H1 (cell line): Measurements from ENCODE around the gene STYK1. TPM values are rescaled to one million over a fixed set of nuclear protein-coding genes. Genes with fewer than 3 reads are reported as not detected.
A peak's percentile ranks its signal among the peaks of the same experiment; 100 is the strongest.

Experiments
- CTCF ChIA-PET: fragments of 300-600 bp; sonication (Branson Sonifier 250); formaldehyde crosslinking; loops from one replicate; lab custom pipeline; 2021; ENCODE audit not compliant: partially characterized antibody; lab: Charles Lee
- POLR2A ChIA-PET: fragments of 300-600 bp; sonication (Branson Sonifier 250); formaldehyde crosslinking; loops from one replicate; lab custom pipeline; 2021; ENCODE audit warnings: inconsistent platforms; ENCODE audit not compliant: partially characterized antibody; lab: Charles Lee
- DNase-seq, 2 experiments: peaks; one replicate each; pipeline versions ENCODE4 v3.0.0 to v3.0.0-alpha.2; 2010 to 2022; ENCODE audit warnings: low spot score in 2 of 2, low read depth in 1 of 2, mixed read lengths in 1 of 2
- FAIRE-seq: peaks from 2 replicates; lab custom pipeline; 2011; peaks lifted over from hg19 to GRCh38; lab: Jason Lieb, UNC
- H2AFZ ChIP-seq: 2 replicates; pipeline ENCODE4 v1.8.1; 2012; ENCODE audit warnings: low read length, inconsistent platforms
- H2AK5ac ChIP-seq: 2 replicates; pipeline ENCODE4 v1.6.1; 2013; ENCODE audit warnings: low read depth, low read length
- H2BK120ac ChIP-seq: replicated peaks from 2 replicates; pipeline ENCODE3; 2013; ENCODE audit warnings: low read depth, low read length, inconsistent platforms
- H2BK12ac ChIP-seq: 2 replicates; pipeline ENCODE4 v1.6.1; 2013; ENCODE audit warnings: low read depth, low read length
- H2BK15ac ChIP-seq: 2 replicates; pipeline ENCODE4 v1.6.1; 2013; ENCODE audit warnings: low read length
- H2BK20ac ChIP-seq: 2 replicates; pipeline ENCODE4 v1.6.1; 2013; ENCODE audit warnings: low read length
- H2BK5ac ChIP-seq: 2 replicates; pipeline ENCODE4 v1.6.1; 2013; ENCODE audit warnings: low read depth, low read length
- H3K14ac ChIP-seq: 2 replicates; pipeline ENCODE4 v1.6.1; 2013; ENCODE audit warnings: inconsistent platforms; ENCODE audit not compliant: insufficient read length
- H3K18ac ChIP-seq: 2 replicates; pipeline ENCODE4 v1.6.1; 2013; ENCODE audit warnings: low read length; ENCODE audit errors: extremely low read depth
- H3K23ac ChIP-seq: 2 replicates; pipeline ENCODE4 v1.6.1; 2013; ENCODE audit warnings: inconsistent platforms; ENCODE audit not compliant: insufficient read length
- H3K23me2 ChIP-seq: 2 replicates; pipeline ENCODE4 v1.6.1; 2013; ENCODE audit warnings: low read depth, low read length
- H3K27ac ChIP-seq: 2 replicates; pipeline ENCODE4 v1.6.1; 2011; ENCODE audit warnings: low read depth, low read length, inconsistent platforms
- H3K27me3 ChIP-seq, 4 experiments: replicated peaks in 1 of 4; 1 replicate in 1 of 4; 2 replicates in 3 of 4; pipeline versions ENCODE4 v1.6.1 to v1.8.1; 2011 to 2013; ENCODE audit warnings: low read length in 3 of 4, mild to moderate bottlenecking in 3 of 4, inconsistent platforms in 2 of 4, mixed read lengths in 2 of 4, moderate library complexity in 1 of 4; ENCODE audit not compliant: control insufficient read depth in 3 of 4, insufficient read depth in 3 of 4; ENCODE audit errors: extremely low read depth in 1 of 4
- H3K36me3 ChIP-seq, 4 experiments: 2 replicates each; pipeline versions ENCODE4 v1.6.1 to v1.8.1; 2011 to 2013; ENCODE audit warnings: mild to moderate bottlenecking in 4 of 4, low read length in 3 of 4, moderate library complexity in 2 of 4, control low read depth in 1 of 4, inconsistent platforms in 1 of 4; ENCODE audit not compliant: insufficient read depth in 4 of 4, control insufficient read depth in 2 of 4
- H3K4ac ChIP-seq: replicated peaks from 2 replicates; pipeline ENCODE3; 2013; ENCODE audit warnings: low read length, low read depth, mixed read lengths, inconsistent platforms; ENCODE audit not compliant: insufficient read length
- H3K4me1 ChIP-seq, 4 experiments: replicated peaks in 1 of 4; 1 replicate in 1 of 4; 2 replicates in 3 of 4; pipeline versions ENCODE4 v1.6.1 to v1.8.1; 2011 to 2013; ENCODE audit warnings: low read length in 3 of 4, inconsistent platforms in 2 of 4, mixed read lengths in 1 of 4; ENCODE audit not compliant: insufficient read depth in 4 of 4, control insufficient read depth in 3 of 4
- H3K4me2 ChIP-seq, 2 experiments: 2 replicates each; pipeline versions ENCODE4 v1.6.1 to v1.8.1; 2011 to 2013; ENCODE audit warnings: low read depth in 2 of 2, low read length in 2 of 2, control low read depth in 1 of 2, inconsistent platforms in 1 of 2, mild to moderate bottlenecking in 1 of 2; ENCODE audit not compliant: insufficient read depth in 1 of 2
- H3K4me3 ChIP-seq, 4 experiments: fragments of 200-600, 300-600 bp in 1 of 4; sonication (generic), shearing (Covaris generic), sonication (Bioruptor Twin) in 1 of 4; 2 replicates each; pipeline versions ENCODE4 v1.5.1 to v1.8.1; 2011 to 2016; ENCODE audit warnings: low read length in 4 of 4, low read depth in 3 of 4, control low read depth in 2 of 4, inconsistent platforms in 2 of 4, mild to moderate bottlenecking in 2 of 4, mixed read lengths in 1 of 4, moderate library complexity in 1 of 4; ENCODE audit not compliant: insufficient read depth in 2 of 4; ENCODE audit errors: extremely low read depth in 1 of 4
- H3K56ac ChIP-seq: replicated peaks from 2 replicates; pipeline ENCODE3; 2013; ENCODE audit warnings: low read depth, mild to moderate bottlenecking, mixed read lengths, low read length, inconsistent platforms; ENCODE audit not compliant: insufficient read length
- H3K79me1 ChIP-seq: 2 replicates; pipeline ENCODE4 v1.6.1; 2013; ENCODE audit warnings: low read depth, low read length, control low read depth
- H3K79me2 ChIP-seq, 2 experiments: 2 replicates each; pipeline versions ENCODE4 v1.6.1 to v1.8.1; 2012 to 2013; ENCODE audit warnings: low read length in 2 of 2, mild to moderate bottlenecking in 2 of 2, inconsistent platforms in 1 of 2; ENCODE audit not compliant: insufficient read depth in 2 of 2, control insufficient read depth in 1 of 2
- H3K9ac ChIP-seq, 4 experiments: replicated peaks in 1 of 4; 1 replicate in 1 of 4; 2 replicates in 3 of 4; pipeline versions ENCODE4 v1.6.1 to v1.8.1; 2011 to 2013; ENCODE audit warnings: low read depth in 3 of 4, low read length in 3 of 4, control low read depth in 2 of 4, mild to moderate bottlenecking in 2 of 4, moderate library complexity in 2 of 4, inconsistent platforms in 1 of 4; ENCODE audit errors: extremely low read depth in 1 of 4
- H3K9me3 ChIP-seq, 2 experiments: 2 replicates each; pipeline versions ENCODE4 v1.6.1 to v1.8.1; 2012 to 2013; ENCODE audit warnings: mild to moderate bottlenecking in 2 of 2, moderate library complexity in 2 of 2, control low read depth in 1 of 2, inconsistent platforms in 1 of 2, low read depth in 1 of 2, low read length in 1 of 2, mixed read lengths in 1 of 2; ENCODE audit not compliant: insufficient read depth in 2 of 2
- H4K20me1 ChIP-seq, 2 experiments: replicated peaks in 1 of 2; 2 replicates each; pipeline versions ENCODE3 to v1.8.1; 2011 to 2013; ENCODE audit warnings: inconsistent platforms in 2 of 2, low read length in 2 of 2, mild to moderate bottlenecking in 1 of 2; ENCODE audit not compliant: insufficient read depth in 2 of 2, control insufficient read depth in 1 of 2
- H4K5ac ChIP-seq: 2 replicates; pipeline ENCODE4 v1.6.1; 2013; ENCODE audit warnings: low read length, low read depth, mixed read lengths, inconsistent platforms; ENCODE audit not compliant: insufficient read length
- H4K8ac ChIP-seq: 2 replicates; pipeline ENCODE4 v1.8.0; 2013; ENCODE audit warnings: mild to moderate bottlenecking, moderate library complexity, low read length, inconsistent platforms; ENCODE audit not compliant: insufficient read depth; ENCODE audit errors: extremely low read depth
- H4K91ac ChIP-seq: replicated peaks from 2 replicates; pipeline ENCODE3; 2013; ENCODE audit warnings: low read length, mixed read lengths, inconsistent platforms; ENCODE audit not compliant: insufficient read length
- ATF3 ChIP-seq: IDR thresholded peaks from 2 replicates; pipeline ENCODE4 v1.6.1; 2011; ENCODE audit warnings: low read depth, mild to moderate bottlenecking, low read length; ENCODE audit not compliant: insufficient read depth
- CTBP2 ChIP-seq: IDR thresholded peaks from 2 replicates; pipeline ENCODE4 v1.7.0; 2011; ENCODE audit warnings: borderline replicate concordance, mild to moderate bottlenecking, moderate library complexity, mixed read lengths, low read length; ENCODE audit not compliant: insufficient read depth, insufficient read length
- EZH2 ChIP-seq: fragments of 200-600 bp; sonication (generic); IDR thresholded peaks from 2 replicates; pipeline ENCODE4 v1.7.1; 2012; ENCODE audit warnings: low read depth, mild to moderate bottlenecking, moderate library complexity, low read length, inconsistent platforms; ENCODE audit not compliant: severe bottlenecking
- HDAC2 ChIP-seq, 2 experiments: fragments of 300-600 bp in 1 of 2; sonication (generic) in 1 of 2; IDR thresholded peaks; 2 replicates each; pipeline ENCODE4 v1.6.1; 2011 to 2012; ENCODE audit warnings: low read depth in 2 of 2, low read length in 2 of 2, mild to moderate bottlenecking in 2 of 2, moderate library complexity in 2 of 2, borderline replicate concordance in 1 of 2, inconsistent platforms in 1 of 2
- JUN ChIP-seq: IDR thresholded peaks from 2 replicates; pipeline ENCODE4 v1.6.1; 2011; ENCODE audit warnings: low read depth, mild to moderate bottlenecking, improper control_type of control experiment, low read length
- KDM1A ChIP-seq: fragments of 200-600, 300-600 bp; sonication (generic); IDR thresholded peaks from 2 replicates; pipeline ENCODE4 v1.7.1; 2016; ENCODE audit warnings: mild to moderate bottlenecking, low read length, borderline replicate concordance
- PHF8 ChIP-seq: fragments of 200-600 bp; sonication (generic); conservative IDR thresholded peaks from 2 replicates; pipeline ENCODE4 v1.7.1; 2012; ENCODE audit warnings: low read depth, mild to moderate bottlenecking, inconsistent platforms, low read length, moderate library complexity
- POLR2AphosphoS5 ChIP-seq: IDR thresholded peaks from 2 replicates; pipeline ENCODE4 v1.6.1; 2011; ENCODE audit warnings: low read depth, low read length
- WGBS, 2 experiments: shearing (Covaris generic) in 1 of 2; methylation state at CpG; one replicate each; pipeline versions ENCODE4 v1.1.6 to v1.1.7; 2013 to 2015; ENCODE audit warnings: low lambda C conversion rate in 2 of 2, mixed read lengths in 2 of 2, inconsistent platforms in 1 of 2, low coverage in 1 of 2, missing lambda C conversion rate in 1 of 2; ENCODE audit not compliant: insufficient replicate concordance in 2 of 2, insufficient coverage in 1 of 2, insufficient read length in 1 of 2; ENCODE audit errors: extremely low coverage in 1 of 2, missing lambda C conversion rate in 1 of 2; 5-methylcytosine and 5-hydroxymethylcytosine counted together
- polyA plus RNA-seq, 7 experiments: library from polyadenylated mRNA; depleted of rRNA in 3 of 7; stranded (reverse) in 5 of 7; unstranded in 2 of 7; fragments of >200 nt in 5 of 7; fragments of 200-250 nt in 2 of 7; gene quantifications; 1 replicate in 5 of 7; 2 replicates in 1 of 7; 4 replicates in 1 of 7; pipeline versions ENCODE4 v1.2.1 to v1.2.3, GENCODE V29; 2011 to 2013; ENCODE audit warnings: missing spikeins in 2 of 7, mixed read lengths in 2 of 7
- total RNA-seq: library from RNA; stranded (reverse); fragmentation: NEBNext Ultra II Directional; extraction: Animal tissue kit (Norgen Biotek cat#: 25700); gene quantifications from 2 replicates; pipeline ENCODE4 v1.2.1, GENCODE V29; 2021

The STYK1 gene
- total and polyA plus RNA-seq, 2 of the 8 experiments (the other 6 are each of a cell fraction or from before 2014, with no cell fraction given), result 0.38 to 1.1 TPM

DNA sequence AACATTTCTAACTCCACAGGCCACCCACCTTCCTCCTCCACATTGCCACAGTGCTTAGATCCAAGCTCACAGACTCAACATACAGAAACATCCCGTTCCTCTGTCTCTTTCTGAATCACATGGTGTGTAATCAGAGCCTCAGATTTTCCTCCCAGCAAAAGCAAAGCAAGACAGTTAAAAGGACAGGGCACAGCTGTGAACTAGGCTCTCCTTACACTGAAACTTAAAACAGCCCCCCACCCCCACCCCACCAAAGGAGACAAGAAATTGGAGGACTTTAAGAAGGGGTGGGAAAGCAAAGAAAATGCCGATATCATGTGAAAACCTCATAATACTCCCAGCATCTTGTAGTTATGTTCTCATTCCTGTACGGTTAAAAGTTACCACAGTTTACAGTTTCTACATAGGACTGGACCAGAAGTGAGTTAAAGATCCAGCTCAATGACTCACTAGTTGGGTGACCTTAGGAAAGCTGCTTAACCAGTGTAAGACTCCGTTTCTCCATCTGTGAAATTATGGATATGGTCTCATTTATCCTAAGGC, 44.5 kb upstream of the STYK1 start:
- no peak overlapping the region for H3K23ac ChIP-seq
- H2BK120ac ChIP-seq, result no peak overlapping the region
- H3K4me1 ChIP-seq, result peaks cover 7 to 26% (median 10%) of the 10 kb centered on the region in 4 experiments; a peak in 6 of 7 replicates
- no peaks in the 10 kb centered on the region for H3K9me3 ChIP-seq
- H4K20me1 ChIP-seq, result peaks cover 4 to 8% of the 10 kb centered on the region in 2 experiments
- H2BK20ac ChIP-seq, result no peak overlapping the region
- H2AFZ ChIP-seq, result no peak overlapping the region
- no peak overlapping the region for H4K8ac ChIP-seq
- no peak overlapping the region for H3K18ac ChIP-seq
- H3K56ac ChIP-seq, result no peak overlapping the region
- H2BK15ac ChIP-seq, result no peak overlapping the region
- no peak overlapping the region for H4K5ac ChIP-seq
- no peak overlapping the region for H3K14ac ChIP-seq
- H2BK12ac ChIP-seq, result no peak overlapping the region
- H3K27ac ChIP-seq, result no peak overlapping the region
- DNase-seq (no peak), FAIRE-seq (no peak)
- no peaks in the 10 kb centered on the region; the same call in 1 of the 2 replicates for H3K79me1 ChIP-seq
- H3K4me3 ChIP-seq, result peak overlapping the region in 1 of 4 experiments; percentile 99; a peak in 1 of 8 replicates
- WGBS, 2 experiments, result 83% methylated on average over 4 of the region's 4 CpGs; no CpG with 5 or more reads in 1 of the 2 experiments
- POLR2A ChIA-PET, result interaction anchor here (1.0 to 3.2 kb wide), 10 partner anchors 10 to 504 kb away, joined by 3 to 15 read pairs (median 4); partner anchors contain the start of gene MAGOHB
- peak overlapping the region; percentile 20 to 43 for H3K4me2 ChIP-seq
- peaks cover 29 to 79% of the 10 kb centered on the region in 2 experiments for H3K79me2 ChIP-seq
- no peak overlapping the region for H2AK5ac ChIP-seq
- H3K9ac ChIP-seq, result no peak overlapping the region; a peak in 1 of 7 replicates
- no peak overlapping the region for H3K4ac ChIP-seq
- peaks cover 8% of the 10 kb centered on the region for H3K23me2 ChIP-seq
- H3K27me3 ChIP-seq, result no peaks in the 10 kb centered on the region
- H2BK5ac ChIP-seq, result no peak overlapping the region
- CTCF ChIA-PET, result interaction anchor here (1.0 to 2.1 kb wide), 4 partner anchors 7 to 351 kb away, joined by 3 to 7 read pairs (median 3); no protein-coding TSS in a partner anchor
- no peak overlapping the region for H4K91ac ChIP-seq
- peaks cover 9 to 38% (median 26%) of the 10 kb centered on the region in 4 experiments for H3K36me3 ChIP-seq
- no peak for TF ChIP-seq POLR2AphosphoS5
- TF ChIP-seq PHF8, result no peak
- no peak for TF ChIP-seq HDAC2 (IDR thresholded peaks at IDR 0.05; ENCODE audit: borderline replicate concordance in 1 of 2, low read depth in 2 of 2, low read length in 2 of 2)
- TF ChIP-seq CTBP2, result no peak
- no peak for TF ChIP-seq KDM1A
- TF ChIP-seq JUN, result no peak
- TF ChIP-seq EZH2, result no peak
- TF ChIP-seq ATF3, result no peak
